Smooth muscle cell (in vitro differentiated cells): ENCODE results near the gene FAM9C. TPM values are rescaled to one million over a fixed set of nuclear protein-coding genes. Genes with fewer than 3 reads are reported as not detected.

Experiments
- DNase-seq: peaks from one replicate; lab custom pipeline; 2025; ENCODE audit not compliant: unreplicated experiment; lab: John Stamatoyannopoulos, UW
- H2AFZ ChIP-seq: fragments of 200-600 bp; sonication (generic); 2 replicates; pipeline ENCODE4 v1.6.0; 2016; ENCODE audit warnings: antibody characterized with exemption, low read depth, mild to moderate bottlenecking
- H3F3A ChIP-seq: fragments of 200-600 bp; sonication (generic); 2 replicates; pipeline ENCODE4 v1.6.0; 2017; ENCODE audit warnings: antibody characterized with exemption, low read depth
- H3K27ac ChIP-seq: fragments of 200-600 bp; sonication (generic); 2 replicates; pipeline ENCODE4 v1.5.1; 2016; ENCODE audit warnings: low read depth, mild to moderate bottlenecking
- H3K27me3 ChIP-seq: fragments of 200-600 bp; sonication (generic); 2 replicates; pipeline ENCODE4 v1.6.1; 2016; ENCODE audit warnings: low read depth, mild to moderate bottlenecking
- H3K36me3 ChIP-seq: fragments of 200-600 bp; sonication (generic); 2 replicates; pipeline ENCODE4 v1.5.1; 2016; ENCODE audit warnings: low read depth
- H3K4me1 ChIP-seq: fragments of 200-600 bp; sonication (generic); 2 replicates; pipeline ENCODE4 v1.5.1; 2016; ENCODE audit warnings: low read depth
- H3K4me2 ChIP-seq: fragments of 200-600 bp; sonication (generic); 2 replicates; pipeline ENCODE4 v1.6.0; 2016; ENCODE audit warnings: mild to moderate bottlenecking
- H3K4me3 ChIP-seq: fragments of 200-600 bp; sonication (generic); 2 replicates; pipeline ENCODE4 v1.5.1; 2016; ENCODE audit warnings: mild to moderate bottlenecking
- H3K79me2 ChIP-seq: fragments of 200-600 bp; sonication (generic); 2 replicates; pipeline ENCODE4 v1.6.0; 2016; ENCODE audit warnings: low read depth, mild to moderate bottlenecking
- H3K9ac ChIP-seq: fragments of 200-600 bp; sonication (generic); 2 replicates; pipeline ENCODE4 v1.6.0; 2016; ENCODE audit warnings: low read depth
- H3K9me3 ChIP-seq: fragments of 200-600 bp; sonication (generic); replicated peaks from 2 replicates; pipeline ENCODE4 v1.5.1; 2016; ENCODE audit warnings: low read depth
- H4K20me1 ChIP-seq: fragments of 200-600 bp; sonication (generic); 2 replicates; pipeline ENCODE4 v1.6.0; 2016; ENCODE audit warnings: low read depth
- CTCF ChIP-seq: fragments of 200-600 bp; sonication (generic); IDR thresholded peaks from 2 replicates; pipeline ENCODE4 v1.5.1; 2017; ENCODE audit warnings: borderline replicate concordance, mild to moderate bottlenecking, antibody characterized with exemption; ENCODE audit not compliant: insufficient read depth, poor library complexity, severe bottlenecking
- WGBS: methylation state at CpG from one replicate; pipeline ENCODE4 v1.1.7; 2016; ENCODE audit warnings: low lambda C conversion rate; 5-methylcytosine and 5-hydroxymethylcytosine counted together
- polyA plus RNA-seq: library from polyadenylated mRNA; unstranded; fragments of >200 nt; fragmentation: Nextera tagmentation; extraction: Ambion mirVana; gene quantifications from 2 replicates; pipeline ENCODE4 v1.2.1, GENCODE V29; 2016
- total RNA-seq: library from RNA; depleted of rRNA; stranded (reverse); fragments of >200 nt; gene quantifications from 2 replicates; pipeline ENCODE4 v1.2.3, GENCODE V29; 2014

FAM9C gene
- total and polyA plus RNA-seq, 2 experiments from 2014 or later: not detected

GRCh38 chrX:12997906-12998687 is 46.3 kb downstream of the FAM9C start:
- Histone ChIP-seq H3K79me2 (no peaks in the 10 kb centered on the region), H3K4me3 (no peak overlapping the region), H2AFZ (peak overlapping the region; percentile 84), H3K27me3 (no peaks in the 10 kb centered on the region), H3K4me2 (no peak overlapping the region), H4K20me1 (no peaks in the 10 kb centered on the region), H3K27ac (no peak overlapping the region), H3K4me1 (peaks cover 8% of the 10 kb centered on the region), H3K36me3 (no peaks in the 10 kb centered on the region), H3K9ac (no peak overlapping the region), H3K9me3 (no peaks in the 10 kb centered on the region), H3F3A (no peaks in the 10 kb centered on the region)
- TF ChIP-seq CTCF: no peak
- 63% methylated on average over 5 of the region's 5 CpGs for WGBS
- no peak for DNase-seq

- H3K4me1 ChIP-seq: peaks cover 8% of the 10 kb centered on the region
- H3K4me3 ChIP-seq: no peak overlapping the region
- WGBS: 98% methylated on average over 3 of the region's 3 CpGs
- H3K36me3 ChIP-seq: no peaks in the 10 kb centered on the region
- no peak overlapping the region for H3K9ac ChIP-seq
- H3K27me3 ChIP-seq: no peaks in the 10 kb centered on the region
- no peak overlapping the region for H3K4me2 ChIP-seq
- no peaks in the 10 kb centered on the region for H4K20me1 ChIP-seq
- no peaks in the 10 kb centered on the region for H3F3A ChIP-seq
- no peak overlapping the region for H3K27ac ChIP-seq
- no peaks in the 10 kb centered on the region for H3K9me3 ChIP-seq
- no peaks in the 10 kb centered on the region for H3K79me2 ChIP-seq
- no peak for TF ChIP-seq CTCF
- H2AFZ ChIP-seq: no peak overlapping the region
- DNase-seq: no peak
Measured at GRCh38 chrX:12996934-12997435, 47.4 kb downstream of the FAM9C start.

- 87% methylated on average over 4 of the region's 4 CpGs for WGBS
- H3K4me1 ChIP-seq: peaks cover 6% of the 10 kb centered on the region
- no peak overlapping the region for H3K4me2 ChIP-seq
- H3K36me3 ChIP-seq: no peaks in the 10 kb centered on the region
- DNase-seq: no peak
- H2AFZ ChIP-seq: no peak overlapping the region
- H3K79me2 ChIP-seq: no peaks in the 10 kb centered on the region
- H3K4me3 ChIP-seq: no peak overlapping the region
- H3K27me3 ChIP-seq: no peaks in the 10 kb centered on the region
- H3K9me3 ChIP-seq: no peaks in the 10 kb centered on the region
- TF ChIP-seq CTCF: no peak
- no peaks in the 10 kb centered on the region for H3F3A ChIP-seq
- no peak overlapping the region for H3K9ac ChIP-seq
- no peaks in the 10 kb centered on the region for H4K20me1 ChIP-seq
- H3K27ac ChIP-seq: no peak overlapping the region
Measured at GRCh38 chrX:12994321-12994720, 50.1 kb downstream of the FAM9C start.

- no peak overlapping the region for H3K27ac ChIP-seq
- H3K79me2 ChIP-seq: no peaks in the 10 kb centered on the region
- no peaks in the 10 kb centered on the region for H3K9me3 ChIP-seq
- TF ChIP-seq CTCF: no peak
- H3F3A ChIP-seq: no peaks in the 10 kb centered on the region
- WGBS: 90% methylated on average over 1 of the region's 1 CpG
- H3K27me3 ChIP-seq: no peaks in the 10 kb centered on the region
- no peak overlapping the region for H3K4me3 ChIP-seq
- peaks cover 8% of the 10 kb centered on the region for H3K4me1 ChIP-seq
- no peaks in the 10 kb centered on the region for H4K20me1 ChIP-seq
- H3K36me3 ChIP-seq: no peaks in the 10 kb centered on the region
- no peak overlapping the region for H3K4me2 ChIP-seq
- no peak overlapping the region for H2AFZ ChIP-seq
- DNase-seq: no peak
- no peak overlapping the region for H3K9ac ChIP-seq
Measured at GRCh38 chrX:12993826-12994225, 50.6 kb downstream of the FAM9C start.
